Loucy (cell line): ENCODE results near the gene TMEM176A.

ENCODE experiments used
- H2AFZ ChIP-seq: fragments of 200-600 bp; sonication (generic); 2 replicates; pipeline ENCODE4 v1.6.0; 2016; ENCODE audit warnings: antibody characterized with exemption, mild to moderate bottlenecking, low read length, moderate library complexity
- H3F3A ChIP-seq: fragments of 200-600 bp; 2 replicates; pipeline ENCODE4 v1.6.0; 2016; ENCODE audit warnings: antibody characterized with exemption, low read depth, mild to moderate bottlenecking
- H3K27me3 ChIP-seq: fragments of 200-600 bp; sonication (generic); 2 replicates; pipeline ENCODE4 v1.6.1; 2014; ENCODE audit warnings: low read length, mild to moderate bottlenecking; ENCODE audit not compliant: insufficient read depth, poor library complexity, severe bottlenecking
- H3K36me3 ChIP-seq: fragments of 200-600 bp; sonication (generic); 2 replicates; pipeline ENCODE4 v1.6.1; 2016; ENCODE audit warnings: low read length; ENCODE audit not compliant: insufficient read depth
- H3K4me1 ChIP-seq: fragments of 200-600 bp; sonication (generic); 2 replicates; pipeline ENCODE4 v1.5.1; 2014; ENCODE audit warnings: low read length, mild to moderate bottlenecking; ENCODE audit not compliant: insufficient read depth, poor library complexity, severe bottlenecking
- H3K4me2 ChIP-seq: fragments of 200-600 bp; sonication (generic); 2 replicates; pipeline ENCODE4 v1.6.0; 2014; ENCODE audit warnings: antibody characterized with exemption, low read length, low read depth, mild to moderate bottlenecking; ENCODE audit not compliant: poor library complexity, severe bottlenecking
- H3K4me3 ChIP-seq: fragments of 200-600 bp; sonication (generic); 2 replicates; pipeline ENCODE4 v1.5.1; 2014; ENCODE audit warnings: low read length, mild to moderate bottlenecking, mixed read lengths; ENCODE audit not compliant: poor library complexity, severe bottlenecking
- H3K79me2 ChIP-seq: fragments of 200-600 bp; sonication (generic); 2 replicates; pipeline ENCODE4 v1.6.1; 2014; ENCODE audit warnings: low read length; ENCODE audit not compliant: insufficient read depth
- H3K9ac ChIP-seq: fragments of 200-600 bp; sonication (generic); 2 replicates; pipeline ENCODE4 v1.6.0; 2014; ENCODE audit warnings: mild to moderate bottlenecking, low read depth, low read length, moderate library complexity; ENCODE audit not compliant: poor library complexity, severe bottlenecking
- H3K9me2 ChIP-seq: fragments of 200-600 bp; sonication (generic); replicated peaks from 2 replicates; pipeline ENCODE4 v1.6.1; 2016; ENCODE audit warnings: low read depth, low read length, mixed read lengths
- H3K9me3 ChIP-seq: fragments of 200-600 bp; sonication (generic); 2 replicates; pipeline ENCODE4 v1.6.1; 2014; ENCODE audit warnings: mild to moderate bottlenecking, antibody characterized with exemption, low read length, low read depth; ENCODE audit not compliant: insufficient read depth
- H4K20me1 ChIP-seq: fragments of 200-600 bp; sonication (generic); 2 replicates; pipeline ENCODE4 v1.6.0; 2014; ENCODE audit warnings: antibody characterized with exemption, low read length, mild to moderate bottlenecking; ENCODE audit not compliant: insufficient read depth, poor library complexity, severe bottlenecking
- EZH2phosphoT487 ChIP-seq: fragments of 200-600 bp; IDR thresholded peaks from 2 replicates; pipeline ENCODE4 v1.6.1; 2018; ENCODE audit warnings: antibody characterized with exemption, mild to moderate bottlenecking, moderate library complexity, borderline replicate concordance
- TF ChIP-seq, protein P1 (sequence below): fragments of 200-600 bp; sonication (generic); conservative IDR thresholded peaks from 2 replicates; pipeline ENCODE4 v1.5.1; 2014; ENCODE audit warnings: mild to moderate bottlenecking, antibody characterized with exemption, low read length

Gene TMEM176A

DNA sequence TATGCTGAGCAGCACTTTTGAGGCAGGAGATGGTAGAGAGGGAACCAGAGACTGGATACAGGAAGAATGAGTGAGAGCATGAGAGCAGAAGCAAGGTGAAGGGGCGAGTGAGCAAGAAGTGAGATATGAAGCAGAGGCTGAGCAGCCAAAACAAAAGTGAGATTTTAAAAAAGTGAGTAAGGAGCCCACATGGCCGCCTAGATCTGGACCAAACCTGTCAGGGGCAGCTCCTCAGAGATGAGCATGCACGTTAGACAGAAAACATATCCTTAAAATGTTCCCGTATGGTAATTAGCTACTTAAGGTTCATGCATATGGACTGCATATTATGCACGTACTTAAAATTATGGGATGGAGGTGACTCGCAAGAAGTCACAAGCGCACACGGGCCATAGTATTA, 22.5 kb downstream of the TMEM176A start:
- Histone ChIP-seq H3K79me2 (no peaks in the 10 kb centered on the region), H3F3A (no peaks in the 10 kb centered on the region), H3K4me3 (no peak overlapping the region), H3K9me2 (no peaks in the 10 kb centered on the region), H3K9me3 (no peaks in the 10 kb centered on the region), H3K27me3 (peaks cover 12% of the 10 kb centered on the region), H4K20me1 (no peaks in the 10 kb centered on the region), H2AFZ (no peak overlapping the region), H3K36me3 (no peaks in the 10 kb centered on the region), H3K4me1 (no peaks in the 10 kb centered on the region), H3K9ac (no peak overlapping the region), H3K4me2 (no peak overlapping the region)
- TF ChIP-seq, protein P1, sequence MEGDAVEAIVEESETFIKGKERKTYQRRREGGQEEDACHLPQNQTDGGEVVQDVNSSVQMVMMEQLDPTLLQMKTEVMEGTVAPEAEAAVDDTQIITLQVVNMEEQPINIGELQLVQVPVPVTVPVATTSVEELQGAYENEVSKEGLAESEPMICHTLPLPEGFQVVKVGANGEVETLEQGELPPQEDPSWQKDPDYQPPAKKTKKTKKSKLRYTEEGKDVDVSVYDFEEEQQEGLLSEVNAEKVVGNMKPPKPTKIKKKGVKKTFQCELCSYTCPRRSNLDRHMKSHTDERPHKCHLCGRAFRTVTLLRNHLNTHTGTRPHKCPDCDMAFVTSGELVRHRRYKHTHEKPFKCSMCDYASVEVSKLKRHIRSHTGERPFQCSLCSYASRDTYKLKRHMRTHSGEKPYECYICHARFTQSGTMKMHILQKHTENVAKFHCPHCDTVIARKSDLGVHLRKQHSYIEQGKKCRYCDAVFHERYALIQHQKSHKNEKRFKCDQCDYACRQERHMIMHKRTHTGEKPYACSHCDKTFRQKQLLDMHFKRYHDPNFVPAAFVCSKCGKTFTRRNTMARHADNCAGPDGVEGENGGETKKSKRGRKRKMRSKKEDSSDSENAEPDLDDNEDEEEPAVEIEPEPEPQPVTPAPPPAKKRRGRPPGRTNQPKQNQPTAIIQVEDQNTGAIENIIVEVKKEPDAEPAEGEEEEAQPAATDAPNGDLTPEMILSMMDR = no peak
- TF ChIP-seq EZH2phosphoT487 = no peak

DNA sequence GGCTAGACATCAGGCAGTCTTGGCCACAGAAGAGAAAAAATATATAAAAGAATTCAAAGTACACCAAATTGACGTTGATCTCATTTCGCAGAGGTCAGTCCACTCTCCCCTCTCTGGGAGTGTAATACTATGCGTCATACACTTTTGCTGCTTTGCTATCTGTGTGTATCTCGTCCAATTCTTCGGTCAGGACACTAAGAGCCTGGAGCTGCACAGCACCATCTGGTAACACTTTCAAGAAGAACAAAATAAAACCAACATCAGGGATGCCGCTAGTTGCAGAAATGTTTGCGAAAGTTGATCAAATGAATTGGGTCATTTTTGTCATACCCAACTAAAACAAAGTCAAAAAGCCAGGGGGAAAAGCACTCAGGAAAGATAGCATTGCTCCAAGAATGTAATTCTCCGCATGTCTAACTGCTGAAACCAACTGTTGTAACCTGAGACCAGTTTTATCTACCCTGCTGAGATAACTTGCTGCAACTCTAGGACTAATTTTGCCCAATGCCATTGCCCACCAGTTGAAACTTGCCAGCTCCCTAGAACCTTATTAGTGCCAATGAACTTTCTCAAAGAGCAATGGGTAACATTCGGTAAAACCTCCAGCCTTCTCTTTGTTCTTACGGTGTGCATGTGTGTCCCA, 23.0 kb downstream of the TMEM176A start:
- Histone ChIP-seq H2AFZ (no peak overlapping the region), H3K9me2 (no peaks in the 10 kb centered on the region), H3K4me2 (no peak overlapping the region), H3K27me3 (peaks cover 7% of the 10 kb centered on the region), H3K79me2 (no peaks in the 10 kb centered on the region), H4K20me1 (no peaks in the 10 kb centered on the region), H3K4me3 (no peak overlapping the region), H3K9me3 (no peaks in the 10 kb centered on the region), H3K4me1 (no peaks in the 10 kb centered on the region), H3K36me3 (no peaks in the 10 kb centered on the region), H3K9ac (no peak overlapping the region), H3F3A (no peaks in the 10 kb centered on the region)
- TF ChIP-seq EZH2phosphoT487 = no peak
- TF ChIP-seq, protein P1 = no peak

GRCh38 chr7:150824379-150825177, 24.0 kb downstream of the TMEM176A start:
- Histone ChIP-seq H3K4me3 (no peak overlapping the region), H3K79me2 (no peaks in the 10 kb centered on the region), H3K9me2 (no peaks in the 10 kb centered on the region), H3K4me2 (no peak overlapping the region), H3K4me1 (no peaks in the 10 kb centered on the region), H4K20me1 (no peaks in the 10 kb centered on the region), H2AFZ (no peak overlapping the region), H3K9me3 (no peaks in the 10 kb centered on the region), H3K27me3 (no peaks in the 10 kb centered on the region), H3K9ac (no peak overlapping the region), H3F3A (no peaks in the 10 kb centered on the region), H3K36me3 (no peaks in the 10 kb centered on the region)
- TF ChIP-seq, protein P1 = no peak
- no peak for TF ChIP-seq EZH2phosphoT487
